Muscle of arm (tissue), 12 donors: ENCODE measurements around the gene GALNT1. TPM values are rescaled to one million over a fixed set of nuclear protein-coding genes. Genes with fewer than 3 reads are reported as not detected.

Experiments
- DNase-seq: peaks from one replicate; pipeline ENCODE4 v3.0.0-alpha.2; 2013
- polyA plus RNA-seq, 12 donors: library from polyadenylated mRNA; unstranded; fragments of 120-200 nt; gene quantifications; one replicate each; pipeline ENCODE4 v1.2.1, GENCODE V29; 2013; ENCODE audit not compliant: insufficient read length in 12 of 12

The GALNT1 gene
- polyA plus RNA-seq, 12 donors: 83.3 to 120 (median 104) TPM; not detected in 1

DNA sequence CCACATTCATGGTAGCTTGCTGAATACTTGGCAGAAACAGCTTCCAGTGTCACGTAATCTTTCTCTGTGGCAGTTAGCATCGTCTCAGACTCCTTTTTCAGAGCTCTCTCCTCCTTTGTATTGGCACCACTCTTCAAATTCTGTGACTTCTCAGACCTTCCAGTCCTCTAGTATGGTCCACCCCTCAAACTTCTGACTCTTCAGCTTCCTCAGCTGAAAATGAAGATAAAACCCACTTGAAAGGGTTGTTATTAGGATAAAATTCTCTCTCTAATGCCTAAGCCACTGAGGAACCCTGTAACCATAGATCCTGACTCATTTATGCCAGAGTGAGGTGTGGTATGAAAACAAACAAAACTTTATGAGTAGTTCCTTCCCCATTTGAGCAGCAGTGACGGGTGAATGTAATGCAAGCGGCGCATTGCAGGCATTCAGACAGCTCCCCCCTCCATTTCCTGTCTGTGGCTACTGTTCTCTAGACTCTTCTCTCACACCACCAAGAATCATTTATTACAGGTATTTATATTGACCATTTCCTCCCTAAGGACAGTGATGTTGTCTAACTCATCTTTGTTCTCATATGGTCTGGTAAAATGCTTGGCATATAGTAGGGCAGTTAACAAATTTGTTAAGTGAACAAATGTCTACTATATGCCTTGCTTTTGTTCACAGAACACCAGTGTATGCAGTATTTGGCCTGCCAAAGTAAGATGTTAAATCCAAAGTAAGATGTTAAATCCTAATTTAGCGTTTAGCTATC is 35.3 kb downstream of the GALNT1 start:
- DNase-seq: peak; percentile 15

DNA sequence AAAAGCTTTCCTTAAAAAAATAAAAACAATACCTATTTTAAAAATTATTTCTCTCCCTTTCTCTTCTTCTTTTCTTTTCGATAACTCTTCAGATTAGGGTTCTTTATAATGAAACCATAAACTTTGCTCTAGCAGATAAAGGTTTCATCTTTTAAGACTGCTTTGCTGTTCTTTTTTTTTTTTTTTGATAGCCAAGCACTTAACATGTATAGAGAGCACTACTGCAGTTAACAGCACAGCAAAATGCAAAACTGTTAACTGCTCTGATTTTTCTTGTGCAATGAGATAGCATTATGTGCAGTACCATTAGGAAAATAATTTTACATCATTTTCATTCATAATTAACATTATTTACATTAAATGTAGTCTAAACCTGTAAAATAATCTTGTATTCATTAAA is 36.3 kb downstream of the GALNT1 start:
- no peak for DNase-seq

DNA sequence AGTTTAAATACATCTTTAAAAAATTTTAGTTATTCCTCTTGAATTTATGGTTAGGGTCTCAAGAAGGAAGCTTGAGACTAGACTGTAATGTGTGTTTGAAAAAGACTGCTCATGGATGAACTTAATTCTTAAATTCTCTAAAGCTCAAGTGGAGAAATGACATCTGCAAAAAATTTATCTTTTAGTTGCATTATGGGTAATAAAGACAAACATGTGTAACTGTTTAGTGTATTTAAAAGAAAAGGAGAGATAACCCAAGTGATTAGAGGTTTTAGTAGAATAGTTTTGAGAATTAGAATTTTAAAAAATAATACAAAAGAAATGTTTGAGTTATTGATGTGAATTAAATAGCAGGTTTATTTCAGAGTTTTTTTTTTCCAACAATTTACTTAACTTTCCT is 36.7 kb downstream of the GALNT1 start:
- DNase-seq: no peak

DNA sequence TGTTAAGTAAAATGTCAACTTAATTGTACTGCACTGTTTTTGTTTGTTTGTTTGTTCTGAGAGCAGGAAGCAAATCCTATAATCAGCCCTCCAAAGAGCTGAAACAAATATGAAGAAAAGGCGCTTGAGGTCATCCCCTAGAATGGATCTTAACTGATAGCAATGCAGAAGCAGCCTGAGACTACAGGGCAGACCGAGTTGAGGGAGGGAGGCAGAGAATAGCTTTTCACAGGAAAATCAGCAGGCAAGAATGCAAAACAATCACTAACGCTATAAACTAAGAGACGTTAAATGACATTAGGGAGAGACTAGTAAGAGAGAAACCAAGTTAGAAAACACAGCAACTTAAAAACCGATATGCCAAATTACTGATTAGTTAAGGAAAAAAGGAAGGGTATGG is 37.2 kb downstream of the GALNT1 start:
- DNase-seq: no peak

DNA sequence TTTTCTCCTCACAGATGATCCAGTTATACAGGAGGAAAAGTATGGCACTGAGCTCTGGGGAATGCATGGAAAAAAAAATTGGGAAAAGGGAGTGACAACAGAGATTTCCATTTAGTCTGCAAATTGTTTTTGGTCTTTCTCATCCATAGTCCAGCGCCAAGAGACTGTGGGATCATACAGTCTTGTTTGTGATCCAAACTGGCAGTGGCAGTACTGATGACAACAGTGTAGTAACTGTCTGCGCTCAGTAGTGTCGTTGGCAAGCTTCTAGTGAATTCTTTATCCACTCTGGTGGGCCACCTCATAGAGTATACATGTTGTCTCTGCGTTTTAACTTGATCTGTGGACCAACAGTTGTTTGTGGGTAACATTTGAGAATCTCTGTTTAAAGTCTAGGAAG is 37.9 kb downstream of the GALNT1 start:
- DNase-seq: peak; percentile 31

DNA sequence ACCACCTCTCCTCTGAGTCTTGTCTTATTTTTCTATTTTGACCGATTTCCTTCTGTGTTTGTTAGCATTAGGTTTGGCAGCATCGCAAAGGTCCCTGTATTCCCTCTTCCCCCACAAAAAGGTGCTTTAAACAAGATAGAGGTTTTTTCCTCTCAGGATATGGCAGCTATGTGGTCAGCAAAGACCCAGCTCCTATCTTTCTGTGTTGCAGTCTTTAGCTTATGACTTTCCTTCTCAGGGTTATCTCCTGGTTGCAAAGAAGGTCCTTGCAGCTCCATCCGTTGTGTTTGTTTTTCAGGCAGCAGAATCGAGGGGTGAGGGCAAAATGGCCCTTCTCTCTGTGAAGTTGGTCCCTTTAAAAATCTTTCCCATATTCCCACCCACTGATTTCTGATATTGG is 38.4 kb downstream of the GALNT1 start:
- DNase-seq: no peak

DNA sequence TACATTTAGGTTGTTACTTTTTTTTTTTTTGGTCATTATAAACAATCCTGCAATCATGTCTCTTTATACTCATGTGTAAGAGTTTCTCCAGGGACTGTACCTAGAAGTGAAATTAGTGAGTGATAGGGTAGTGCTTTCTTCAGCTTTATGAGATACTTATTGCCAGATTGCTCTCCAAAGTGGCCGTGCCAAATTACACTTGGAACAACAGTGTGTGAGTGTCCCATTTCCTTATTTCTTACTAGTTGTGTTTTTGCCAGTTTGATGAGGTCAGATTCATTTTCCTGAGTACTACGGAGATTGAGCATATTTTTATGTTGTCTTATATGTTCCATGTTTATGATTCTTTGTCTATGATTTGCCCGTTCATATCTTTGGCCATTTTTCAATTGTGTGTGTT is 39.2 kb downstream of the GALNT1 start:
- peak; percentile 16 for DNase-seq

DNA sequence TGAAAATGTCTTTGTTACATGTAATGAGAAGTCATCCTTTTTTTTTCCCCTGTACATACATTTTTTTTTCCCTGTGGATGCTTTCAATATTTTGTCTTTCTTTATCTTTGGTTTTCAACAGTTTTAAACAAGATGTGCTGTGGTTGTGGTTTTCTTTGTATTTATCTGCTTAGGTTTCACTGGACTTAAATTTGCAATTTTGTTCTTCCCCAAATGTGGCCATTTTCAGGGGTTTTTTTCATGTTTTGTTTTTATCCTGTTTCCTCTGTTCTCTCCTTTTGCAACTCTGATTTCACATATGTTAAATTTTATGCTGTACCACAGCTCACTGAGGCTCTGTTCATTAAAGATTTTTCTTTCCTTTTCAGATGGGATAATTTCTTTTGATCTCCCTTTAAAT is 41.7 kb downstream of the GALNT1 start:
- DNase-seq: no peak

DNA sequence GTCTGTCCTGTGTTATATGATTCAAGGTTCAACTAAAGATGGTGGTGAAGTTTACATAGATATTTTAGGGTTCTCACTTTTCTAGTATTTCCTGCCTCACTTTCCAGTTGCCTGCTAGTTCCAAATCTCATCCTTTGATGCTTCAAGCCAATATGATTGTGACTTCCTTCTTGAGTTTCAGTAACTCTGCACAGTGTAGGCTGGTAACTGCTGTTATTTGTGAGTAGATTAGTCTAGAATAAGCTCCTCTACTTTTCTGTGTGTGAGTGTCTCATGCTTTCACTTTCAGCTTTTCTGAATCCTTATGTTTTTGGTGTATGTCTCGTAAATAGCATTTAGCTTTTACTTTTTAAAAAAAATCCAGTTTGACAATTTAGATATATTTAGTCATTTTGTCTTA is 42.6 kb downstream of the GALNT1 start:
- no peak for DNase-seq

DNA sequence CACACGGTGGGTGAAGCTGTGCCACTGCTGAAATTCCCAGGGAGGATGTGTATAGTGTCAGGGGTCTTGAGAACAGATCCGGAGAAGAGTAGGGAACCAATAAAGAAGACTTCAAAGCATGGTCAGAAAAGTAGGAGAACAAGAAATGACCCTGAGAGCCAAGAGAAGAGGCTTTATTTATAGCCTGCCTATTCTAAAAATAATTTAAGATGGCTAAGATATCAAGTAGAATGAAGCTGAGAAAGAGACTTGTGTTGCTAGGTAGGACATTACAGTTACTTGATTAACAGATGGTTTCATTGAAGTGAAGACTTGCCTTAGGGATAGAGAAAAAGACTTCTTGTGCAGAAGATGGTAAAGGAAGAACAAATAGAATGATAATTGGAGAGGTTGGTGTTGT is 43.7 kb downstream of the GALNT1 start:
- no peak for DNase-seq

DNA sequence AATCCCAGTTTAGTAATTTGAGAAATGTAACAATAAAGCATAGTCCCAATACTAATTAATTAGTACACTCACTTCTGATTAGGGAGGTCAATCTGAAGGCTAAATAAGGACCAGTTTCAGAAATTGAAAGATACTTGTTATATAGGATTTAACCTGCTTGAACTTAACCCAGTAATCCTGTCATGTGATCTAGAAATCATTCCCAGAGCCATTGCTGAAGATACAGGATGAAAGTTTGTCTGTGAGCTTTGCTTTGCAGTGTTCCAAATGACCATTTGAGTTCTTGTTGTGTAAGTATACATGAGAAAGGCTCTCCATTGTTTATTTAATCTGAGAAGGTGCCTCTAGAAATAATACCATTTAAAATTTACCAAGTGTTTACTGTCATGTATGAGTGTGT is 52.2 kb downstream of the GALNT1 start:
- DNase-seq: no peak

DNA sequence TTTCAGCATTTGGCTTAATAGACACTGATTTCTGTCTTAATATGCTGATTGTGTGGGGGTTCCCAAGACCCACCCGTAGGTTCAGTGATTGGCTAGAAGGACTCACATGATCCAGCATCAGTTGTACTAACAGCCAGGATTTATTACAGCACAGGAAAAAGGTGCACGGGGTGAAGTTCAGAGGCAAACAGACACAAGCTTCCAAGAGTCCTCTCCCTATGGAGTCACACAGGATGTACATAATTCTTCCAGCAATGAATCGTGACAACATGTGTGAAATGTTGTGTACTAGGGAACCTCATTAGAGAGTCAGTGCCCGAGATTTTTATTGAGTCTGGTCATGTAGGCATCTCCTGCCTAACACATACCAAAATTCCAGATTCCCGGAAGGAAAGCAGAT is 52.8 kb downstream of the GALNT1 start:
- no peak for DNase-seq

DNA sequence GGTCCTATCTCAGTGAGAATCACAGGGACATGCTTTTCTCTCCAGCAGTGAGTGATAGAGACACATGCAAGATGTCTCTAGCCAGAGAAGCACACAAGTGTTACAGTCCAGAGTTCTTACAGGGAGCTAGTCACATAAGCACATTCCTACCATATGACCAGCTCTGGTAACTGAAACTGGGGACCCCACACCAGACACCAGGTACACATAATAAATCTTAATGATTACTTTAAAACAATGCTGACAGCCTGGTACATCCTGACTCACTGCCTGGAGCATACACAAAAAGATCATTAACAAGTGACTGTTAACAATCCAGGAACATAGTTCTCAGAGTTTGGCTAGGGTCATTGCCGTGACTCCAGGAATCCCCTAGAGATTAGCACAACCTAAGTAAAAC is 53.6 kb downstream of the GALNT1 start:
- DNase-seq: peak; percentile 13

DNA sequence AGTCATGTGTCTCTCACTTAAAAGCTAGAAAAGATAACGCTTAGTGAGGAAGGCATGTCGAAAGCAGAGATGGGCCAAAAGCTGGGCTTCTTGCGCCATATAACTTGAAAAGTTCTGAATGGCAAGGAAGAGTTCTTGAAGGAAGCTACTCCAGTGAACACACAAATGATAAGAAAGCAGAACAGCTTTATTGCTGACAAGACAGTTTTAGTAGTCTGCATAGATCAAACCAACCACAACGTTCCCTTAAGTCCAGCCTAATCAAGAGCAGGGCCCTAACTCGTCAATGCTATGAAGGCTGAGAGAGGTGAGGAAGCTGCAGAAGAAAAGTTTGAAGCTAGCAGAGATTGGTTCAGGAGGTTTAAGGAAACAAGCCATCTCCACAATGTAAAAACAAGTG is 55.7 kb downstream of the GALNT1 start:
- no peak for DNase-seq

DNA sequence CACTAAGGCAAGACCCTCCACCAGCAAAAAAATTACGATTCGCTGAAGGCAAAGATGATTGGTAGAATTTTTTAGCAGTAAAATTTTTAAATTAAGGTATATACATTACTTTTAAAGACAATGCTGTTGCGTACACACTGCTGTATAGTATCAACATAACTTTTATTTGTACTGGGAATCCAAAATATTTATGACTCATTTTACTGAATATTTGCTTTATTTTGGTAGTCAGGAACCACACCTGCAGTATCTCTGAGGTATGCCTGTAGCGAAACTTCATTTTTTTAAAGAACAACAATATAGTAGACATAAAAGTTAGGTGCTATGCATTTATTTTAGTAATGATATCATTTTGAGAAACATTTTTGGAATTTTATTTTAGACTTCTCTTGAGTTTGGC is 57.8 kb downstream of the GALNT1 start:
- no peak for DNase-seq

DNA sequence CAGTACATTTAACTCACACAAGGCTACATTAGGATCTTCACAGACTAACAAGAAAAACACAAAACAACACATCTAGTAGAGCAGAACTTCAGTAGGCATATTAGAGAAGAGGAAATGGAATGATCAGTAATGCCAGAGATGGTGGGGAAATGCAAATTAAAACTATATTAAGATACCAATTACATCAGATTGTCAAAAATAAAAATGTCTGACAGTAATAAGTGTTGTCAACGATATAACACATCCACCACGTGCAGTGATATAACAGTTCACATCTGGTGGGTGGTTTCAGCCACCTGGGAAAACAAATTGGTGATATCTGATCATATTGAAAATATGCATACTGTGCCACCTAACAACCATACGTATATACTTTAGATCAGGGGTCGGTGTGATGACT is 59.9 kb downstream of the GALNT1 start:
- DNase-seq: no peak

DNA sequence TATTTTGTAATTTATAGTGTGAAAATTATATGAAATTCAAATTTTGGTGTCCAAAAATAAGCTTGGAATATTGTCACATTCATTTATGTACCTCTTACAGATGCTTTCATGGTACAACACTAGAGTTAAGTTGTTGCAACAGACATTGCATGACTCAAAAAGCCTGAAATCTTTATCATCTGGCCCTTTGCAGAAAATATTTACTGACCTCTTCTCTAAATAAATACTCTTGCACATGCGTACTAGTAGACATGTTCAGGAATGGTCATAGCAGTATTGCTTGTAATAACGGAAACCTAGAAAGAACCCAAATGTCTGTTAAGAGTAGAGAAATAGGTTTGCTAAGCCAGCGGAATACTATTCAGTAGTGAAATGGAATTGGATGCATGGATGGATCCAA is 60.4 kb downstream of the GALNT1 start:
- no peak for DNase-seq

DNA sequence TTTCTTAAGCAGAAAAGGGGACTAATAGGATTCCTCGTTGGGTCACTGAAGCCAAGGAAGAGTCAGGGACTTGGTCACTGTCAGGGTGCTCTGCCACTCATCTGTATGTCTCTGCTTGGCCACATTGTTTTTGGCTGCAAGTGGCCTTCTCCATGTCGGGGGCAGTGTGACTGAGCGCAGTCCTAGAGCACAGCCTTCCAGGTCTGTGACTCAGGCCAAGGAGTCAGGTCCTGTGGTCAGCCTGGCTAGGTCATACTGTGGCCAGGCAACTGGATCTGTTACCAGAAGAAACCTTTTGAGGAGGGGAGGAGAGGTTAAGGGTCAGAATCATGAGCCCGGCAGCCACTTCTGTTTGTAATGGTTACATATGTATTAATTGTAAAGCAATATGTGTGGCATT is 61.3 kb downstream of the GALNT1 start:
- no peak for DNase-seq

DNA sequence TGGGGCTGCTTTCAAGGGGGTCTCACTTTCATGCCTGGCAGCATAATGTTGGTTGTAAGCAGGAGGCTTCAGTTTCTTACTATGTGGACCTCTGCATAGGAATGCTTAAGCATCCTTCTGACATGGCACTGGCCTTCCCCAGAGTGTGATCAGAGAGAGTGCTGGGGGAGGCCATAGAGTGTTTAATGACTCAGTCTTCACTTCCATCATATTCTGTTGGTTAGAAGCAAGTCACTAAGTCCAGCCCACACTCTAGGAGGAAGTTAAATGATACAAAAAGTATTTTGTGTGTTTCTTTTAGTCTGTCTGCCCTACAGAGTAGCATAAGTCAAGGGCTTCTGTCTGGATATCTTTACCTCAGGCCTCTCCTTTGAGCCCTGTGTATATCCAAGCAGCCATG is 64.9 kb downstream of the GALNT1 start:
- no peak for DNase-seq

DNA sequence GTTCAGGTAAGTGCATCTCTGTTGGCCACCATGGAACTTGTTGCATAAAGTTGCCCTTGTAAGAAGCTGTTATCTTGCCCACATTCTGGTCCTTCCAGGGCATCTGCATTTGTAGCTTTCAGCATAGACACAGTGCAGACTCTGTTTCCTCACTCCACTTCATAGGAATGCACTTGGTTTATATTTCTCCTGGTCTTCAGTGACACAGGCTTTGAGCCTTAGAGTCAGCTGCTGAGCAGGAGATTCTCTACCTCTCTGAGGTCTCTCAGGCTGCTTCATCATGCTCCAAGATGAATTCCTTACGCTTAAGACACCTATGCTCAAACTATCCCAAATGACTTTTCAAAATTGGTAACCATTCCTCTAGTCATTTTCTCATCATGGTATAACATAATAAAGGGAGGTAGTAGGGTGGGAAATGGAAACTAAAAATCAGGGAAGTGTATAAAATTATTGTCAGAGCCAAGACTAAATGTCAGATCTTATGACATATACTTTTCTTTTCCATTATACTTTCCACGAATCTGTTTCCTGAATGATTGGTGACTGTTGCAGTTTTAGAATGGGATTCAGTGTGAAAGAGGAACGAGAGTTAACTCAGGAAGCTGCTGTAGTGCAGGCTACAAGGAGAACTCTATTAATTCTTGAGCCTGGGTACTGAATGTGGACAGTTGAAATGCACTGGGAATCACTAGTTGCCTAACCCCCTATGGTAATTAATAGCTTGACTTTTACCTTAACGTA is 72.0 kb downstream of the GALNT1 start:
- peak; percentile 5 for DNase-seq

DNA sequence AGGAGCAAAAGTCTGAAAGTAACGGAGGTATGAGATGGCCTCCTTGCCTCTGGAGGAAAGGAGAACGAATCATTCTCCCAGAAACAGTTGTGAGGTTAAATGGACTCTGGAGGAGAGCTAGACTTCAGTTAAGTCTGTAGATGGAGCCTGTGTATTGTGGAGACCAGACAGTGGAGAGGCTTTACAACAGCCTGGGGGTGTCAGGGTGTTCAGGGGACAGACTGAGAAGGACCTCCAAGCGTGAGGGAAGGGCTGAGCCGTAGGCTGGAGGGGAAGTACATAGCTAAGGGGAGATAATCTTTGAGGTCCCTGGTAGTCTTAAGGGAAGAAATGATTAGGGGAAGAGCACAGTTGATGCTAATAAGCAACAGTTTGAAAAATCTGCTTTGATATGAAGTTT is 76.6 kb downstream of the GALNT1 start:
- DNase-seq: no peak

DNA sequence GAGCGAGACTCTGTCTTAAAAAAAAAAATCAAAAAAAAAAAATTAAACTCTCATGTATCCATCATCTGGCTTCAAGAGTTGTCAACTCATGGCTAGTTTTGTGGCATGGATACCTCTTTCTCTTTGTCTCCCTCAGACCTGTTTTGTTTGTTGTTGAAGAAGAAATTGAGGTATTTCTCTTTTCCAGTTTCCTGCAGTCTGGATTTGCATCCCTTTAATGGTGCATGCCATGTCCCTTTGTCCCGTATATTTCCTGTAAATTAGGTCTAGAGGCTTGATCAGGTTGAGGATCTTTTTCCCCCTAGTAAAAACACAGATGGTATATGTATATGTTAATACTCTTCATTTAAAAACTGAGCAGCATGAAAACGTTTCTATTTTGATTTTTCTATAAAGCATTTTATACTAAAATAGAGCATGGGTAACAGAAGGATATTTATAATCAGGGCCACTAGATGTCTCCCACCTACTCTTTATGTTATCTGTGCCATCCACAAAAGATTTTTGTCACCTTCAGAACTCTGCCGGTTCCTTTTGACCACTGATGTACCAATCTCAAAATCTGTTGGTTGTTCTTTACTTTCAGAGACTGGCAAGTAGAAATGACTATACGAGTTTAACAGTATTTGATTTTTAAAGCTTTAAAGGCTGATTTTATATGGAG is 80.1 kb downstream of the GALNT1 start:
- no peak for DNase-seq
